GM23338 (cell line): ENCODE data around the gene PDF. TPM values are rescaled to one million over a fixed set of nuclear protein-coding genes. Genes with fewer than 3 reads are reported as not detected.

Source experiments
- ATAC-seq: fragments of 200-7000 bp; cut with Tn5 transposase; 3 replicates; pipeline ENCODE4 v1.9.1; 2020
- DNase-seq: peaks from one replicate; pipeline ENCODE4 v3.0.0-alpha.2; 2015; ENCODE audit warnings: low spot score
- H2AFZ ChIP-seq: fragments of 200-600 bp; sonication (generic); 2 replicates; pipeline ENCODE4 v1.8.0; 2016; ENCODE audit warnings: antibody characterized with exemption, mild to moderate bottlenecking, moderate library complexity
- H3F3A ChIP-seq: fragments of 200-600 bp; sonication (generic); replicated peaks from 2 replicates; pipeline ENCODE4 v1.8.0; 2017; ENCODE audit warnings: antibody characterized with exemption, mixed run types, low read depth
- H3K27ac ChIP-seq: fragments of 200-600 bp; sonication (generic); 2 replicates; pipeline ENCODE4 v1.6.1; 2016; ENCODE audit warnings: low read depth
- H3K27me3 ChIP-seq: fragments of 200-600 bp; sonication (generic); 2 replicates; pipeline ENCODE4 v1.8.0; 2016; ENCODE audit warnings: mild to moderate bottlenecking, mixed run types, moderate library complexity; ENCODE audit not compliant: insufficient read depth
- H3K36me3 ChIP-seq: fragments of 200-600 bp; sonication (generic); 2 replicates; pipeline ENCODE4 v1.8.0; 2016; ENCODE audit warnings: mild to moderate bottlenecking; ENCODE audit not compliant: insufficient read depth
- H3K4me1 ChIP-seq: fragments of 200-600 bp; sonication (generic); 2 replicates; pipeline ENCODE4 v1.8.0; 2016; ENCODE audit warnings: mild to moderate bottlenecking, moderate library complexity; ENCODE audit not compliant: insufficient read depth
- H3K4me2 ChIP-seq: fragments of 200-600 bp; sonication (generic); 2 replicates; pipeline ENCODE4 v1.7.1; 2017; ENCODE audit warnings: mixed run types
- H3K4me3 ChIP-seq: fragments of 200-600 bp; sonication (generic); 2 replicates; pipeline ENCODE4 v1.6.1; 2016; ENCODE audit warnings: mixed run types
- H3K79me2 ChIP-seq: fragments of 200-600 bp; sonication (generic); replicated peaks from 2 replicates; pipeline ENCODE4 v1.8.0; 2017; ENCODE audit warnings: mild to moderate bottlenecking; ENCODE audit not compliant: insufficient read depth
- H3K9me2 ChIP-seq: fragments of 200-600 bp; sonication (generic); 2 replicates; pipeline ENCODE4 v1.8.0; 2017; ENCODE audit not compliant: insufficient read depth
- H4K20me1 ChIP-seq: fragments of 200-600 bp; sonication (generic); replicated peaks from 2 replicates; pipeline ENCODE4 v1.8.0; 2017; ENCODE audit warnings: mild to moderate bottlenecking; ENCODE audit not compliant: insufficient read depth
- H3K27ac Mint-ChIP-seq: 2 replicates; pipeline ENCODE4 v1.8.0; 2020; ENCODE audit warnings: inconsistent platforms, mild to moderate bottlenecking, moderate library complexity, mixed read lengths
- H3K27me3 Mint-ChIP-seq: 3 replicates; pipeline ENCODE4 v1.8.0; 2022; ENCODE audit warnings: low read depth, mild to moderate bottlenecking, moderate library complexity, mixed read lengths, inconsistent platforms; ENCODE audit not compliant: insufficient read depth, poor library complexity
- H3K36me3 Mint-ChIP-seq: 3 replicates; pipeline ENCODE4 v1.8.0; 2021; ENCODE audit warnings: low read depth, mild to moderate bottlenecking, inconsistent platforms, moderate library complexity, mixed read lengths
- H3K4me1 Mint-ChIP-seq: 3 replicates; pipeline ENCODE4 v1.8.0; 2020; ENCODE audit warnings: mild to moderate bottlenecking, inconsistent platforms, mixed read lengths
- H3K4me3 Mint-ChIP-seq: 3 replicates; pipeline ENCODE4 v1.8.0; 2021; ENCODE audit warnings: moderate library complexity, mild to moderate bottlenecking, inconsistent platforms, mixed read lengths
- H3K9me3 Mint-ChIP-seq: 3 replicates; pipeline ENCODE4 v1.8.0; 2020; ENCODE audit warnings: moderate library complexity, mild to moderate bottlenecking, inconsistent platforms, mixed read lengths
- CREB1 ChIP-seq: fragments of 250-450 bp; sonication (Bioruptor Pico); IDR thresholded peaks from 2 replicates; pipeline ENCODE4 v1.5.0; 2020; ENCODE audit warnings: low read depth, mild to moderate bottlenecking, moderate library complexity
- EZH2 ChIP-seq: fragments of 200-600 bp; sonication (generic); IDR thresholded peaks from one replicate; pipeline ENCODE4 v1.8.0; 2017; ENCODE audit warnings: antibody characterized with exemption, mild to moderate bottlenecking, low read depth; ENCODE audit not compliant: unreplicated experiment
- EZH2phosphoT487 ChIP-seq: fragments of 200-600 bp; sonication (generic); IDR thresholded peaks from one replicate; pipeline ENCODE4 v1.8.1; 2018; ENCODE audit warnings: antibody characterized with exemption; ENCODE audit not compliant: unreplicated experiment
- JUNB ChIP-seq: IDR thresholded peaks from one replicate; pipeline ENCODE4 v1.6.1; 2016; ENCODE audit warnings: antibody characterized with exemption; ENCODE audit not compliant: unreplicated experiment
- NANOG ChIP-seq: IDR thresholded peaks from 2 replicates; pipeline ENCODE4 v1.6.1; 2016; ENCODE audit warnings: antibody characterized with exemption, borderline replicate concordance
- POLR2AphosphoS5 ChIP-seq: IDR thresholded peaks from 2 replicates; pipeline ENCODE4 v1.6.1; 2016; ENCODE audit warnings: antibody characterized with exemption, low read depth
- STAT1 ChIP-seq: IDR thresholded peaks from one replicate; pipeline ENCODE4 v1.6.1; 2016; ENCODE audit warnings: antibody characterized with exemption; ENCODE audit not compliant: unreplicated experiment
- ZNF114 ChIP-seq: fragments of 250-450 bp; sonication (Bioruptor Pico); IDR thresholded peaks from 2 replicates; pipeline ENCODE4 v1.5.0; 2020; ENCODE audit warnings: mild to moderate bottlenecking, moderate library complexity
- ZNF331 ChIP-seq: fragments of 250-450 bp; sonication (Bioruptor Pico); IDR thresholded peaks from 2 replicates; pipeline ENCODE4 v1.5.0; 2020; ENCODE audit warnings: low read depth, mild to moderate bottlenecking, moderate library complexity
- polyA plus RNA-seq: library from polyadenylated mRNA; unstranded; fragments of >200 nt; fragmentation: Nextera tagmentation; extraction: Ambion mirVana; gene quantifications from 2 replicates; pipeline ENCODE4 v1.2.1, GENCODE V29; 2016
- total RNA-seq: library from RNA; depleted of rRNA; stranded (reverse); fragments of >200 nt; shearing (Covaris generic); gene quantifications from 2 replicates; pipeline ENCODE4 v1.2.3, GENCODE V29; 2014
- TF ChIP-seq, protein P1 (sequence below): IDR thresholded peaks from one replicate; pipeline ENCODE4 v1.6.1; 2018; ENCODE audit warnings: antibody characterized with exemption; ENCODE audit not compliant: unreplicated experiment
- TF ChIP-seq, protein P2 (sequence below), 2 experiments: fragments of 200-600 bp in 1 of 2; sonication (generic) in 1 of 2; conservative IDR thresholded peaks; 2 replicates each; pipeline versions ENCODE4 v1.5.1 to v1.6.1; 2016 to 2017; ENCODE audit warnings: antibody characterized with exemption in 2 of 2, low read depth in 2 of 2, mild to moderate bottlenecking in 2 of 2, moderate library complexity in 1 of 2
- TF ChIP-seq, protein P3 (sequence below): IDR thresholded peaks from 2 replicates; pipeline ENCODE4 v1.6.1; 2016; ENCODE audit warnings: antibody characterized with exemption
- TF ChIP-seq, protein P4 (sequence below): fragments of 250-450 bp; sonication (Bioruptor Pico); IDR thresholded peaks from 2 replicates; pipeline ENCODE4 v1.5.0; 2020; ENCODE audit warnings: mild to moderate bottlenecking, moderate library complexity

The PDF gene
- total and polyA plus RNA-seq, 2 experiments from 2014 or later: 18.8 to 43.4 TPM

DNA sequence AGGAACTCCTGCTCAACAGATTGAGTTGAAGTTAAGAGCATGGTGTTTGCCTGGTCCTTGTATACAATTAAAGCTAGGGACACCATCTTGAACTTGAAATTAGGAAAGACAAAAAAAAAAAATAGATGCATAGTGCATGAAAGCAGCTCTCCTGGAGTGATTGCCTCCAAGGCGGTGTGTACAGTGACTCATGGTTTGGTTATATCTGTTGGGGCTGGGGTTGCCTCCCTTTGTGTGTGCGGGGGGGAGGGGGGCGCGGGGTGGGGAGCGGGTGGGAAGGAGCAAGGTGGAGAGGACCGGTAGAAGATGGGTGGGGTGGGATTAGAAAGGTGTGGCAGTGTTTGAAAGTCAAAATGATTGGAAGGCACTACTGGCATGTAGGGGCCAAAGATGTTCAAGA lies 17.8 kb upstream of the PDF start:
- H4K20me1 ChIP-seq: no peaks in the 10 kb centered on the region; the same call in 1 of the 2 replicates
- Mint-ChIP-seq H3K4me3 (no peak overlapping the region), H3K36me3 (peaks cover 14% of the 10 kb centered on the region; the same call in 2 of the 3 replicates), H3K9me3 (no peaks in the 10 kb centered on the region), H3K27ac (no peak overlapping the region), H3K4me1 (no peaks in the 10 kb centered on the region), H3K27me3 (peaks cover 5% of the 10 kb centered on the region)
- H3K27me3 ChIP-seq: no peaks in the 10 kb centered on the region
- no peaks in the 10 kb centered on the region for H3K79me2 ChIP-seq
- DNase-seq (no peak), ATAC-seq (no peak)
- no peak overlapping the region for H2AFZ ChIP-seq
- no peak overlapping the region for H3K4me3 ChIP-seq
- H3K36me3 ChIP-seq: peaks cover 9% of the 10 kb centered on the region; the same call in 1 of the 2 replicates
- H3K9me2 ChIP-seq: no peaks in the 10 kb centered on the region
- no peaks in the 10 kb centered on the region for H3K4me1 ChIP-seq
- no peak overlapping the region for H3K4me2 ChIP-seq
- TF ChIP-seq, protein P1, sequence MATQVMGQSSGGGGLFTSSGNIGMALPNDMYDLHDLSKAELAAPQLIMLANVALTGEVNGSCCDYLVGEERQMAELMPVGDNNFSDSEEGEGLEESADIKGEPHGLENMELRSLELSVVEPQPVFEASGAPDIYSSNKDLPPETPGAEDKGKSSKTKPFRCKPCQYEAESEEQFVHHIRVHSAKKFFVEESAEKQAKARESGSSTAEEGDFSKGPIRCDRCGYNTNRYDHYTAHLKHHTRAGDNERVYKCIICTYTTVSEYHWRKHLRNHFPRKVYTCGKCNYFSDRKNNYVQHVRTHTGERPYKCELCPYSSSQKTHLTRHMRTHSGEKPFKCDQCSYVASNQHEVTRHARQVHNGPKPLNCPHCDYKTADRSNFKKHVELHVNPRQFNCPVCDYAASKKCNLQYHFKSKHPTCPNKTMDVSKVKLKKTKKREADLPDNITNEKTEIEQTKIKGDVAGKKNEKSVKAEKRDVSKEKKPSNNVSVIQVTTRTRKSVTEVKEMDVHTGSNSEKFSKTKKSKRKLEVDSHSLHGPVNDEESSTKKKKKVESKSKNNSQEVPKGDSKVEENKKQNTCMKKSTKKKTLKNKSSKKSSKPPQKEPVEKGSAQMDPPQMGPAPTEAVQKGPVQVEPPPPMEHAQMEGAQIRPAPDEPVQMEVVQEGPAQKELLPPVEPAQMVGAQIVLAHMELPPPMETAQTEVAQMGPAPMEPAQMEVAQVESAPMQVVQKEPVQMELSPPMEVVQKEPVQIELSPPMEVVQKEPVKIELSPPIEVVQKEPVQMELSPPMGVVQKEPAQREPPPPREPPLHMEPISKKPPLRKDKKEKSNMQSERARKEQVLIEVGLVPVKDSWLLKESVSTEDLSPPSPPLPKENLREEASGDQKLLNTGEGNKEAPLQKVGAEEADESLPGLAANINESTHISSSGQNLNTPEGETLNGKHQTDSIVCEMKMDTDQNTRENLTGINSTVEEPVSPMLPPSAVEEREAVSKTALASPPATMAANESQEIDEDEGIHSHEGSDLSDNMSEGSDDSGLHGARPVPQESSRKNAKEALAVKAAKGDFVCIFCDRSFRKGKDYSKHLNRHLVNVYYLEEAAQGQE: no peak
- no peak for TF ChIP-seq CREB1 (CRISPR knock-in tag)
- no peak for TF ChIP-seq EZH2phosphoT487
- TF ChIP-seq, protein P2, sequence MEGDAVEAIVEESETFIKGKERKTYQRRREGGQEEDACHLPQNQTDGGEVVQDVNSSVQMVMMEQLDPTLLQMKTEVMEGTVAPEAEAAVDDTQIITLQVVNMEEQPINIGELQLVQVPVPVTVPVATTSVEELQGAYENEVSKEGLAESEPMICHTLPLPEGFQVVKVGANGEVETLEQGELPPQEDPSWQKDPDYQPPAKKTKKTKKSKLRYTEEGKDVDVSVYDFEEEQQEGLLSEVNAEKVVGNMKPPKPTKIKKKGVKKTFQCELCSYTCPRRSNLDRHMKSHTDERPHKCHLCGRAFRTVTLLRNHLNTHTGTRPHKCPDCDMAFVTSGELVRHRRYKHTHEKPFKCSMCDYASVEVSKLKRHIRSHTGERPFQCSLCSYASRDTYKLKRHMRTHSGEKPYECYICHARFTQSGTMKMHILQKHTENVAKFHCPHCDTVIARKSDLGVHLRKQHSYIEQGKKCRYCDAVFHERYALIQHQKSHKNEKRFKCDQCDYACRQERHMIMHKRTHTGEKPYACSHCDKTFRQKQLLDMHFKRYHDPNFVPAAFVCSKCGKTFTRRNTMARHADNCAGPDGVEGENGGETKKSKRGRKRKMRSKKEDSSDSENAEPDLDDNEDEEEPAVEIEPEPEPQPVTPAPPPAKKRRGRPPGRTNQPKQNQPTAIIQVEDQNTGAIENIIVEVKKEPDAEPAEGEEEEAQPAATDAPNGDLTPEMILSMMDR (conservative IDR thresholded peaks at IDR 0.05; ENCODE audit: low read depth in 2 of 2): no peak
- no peak for TF ChIP-seq POLR2AphosphoS5
- no peak for TF ChIP-seq JUNB
- TF ChIP-seq STAT1: no peak
- TF ChIP-seq NANOG: no peak
- TF ChIP-seq EZH2: no peak
- no peak for TF ChIP-seq ZNF331
- TF ChIP-seq, protein P3, sequence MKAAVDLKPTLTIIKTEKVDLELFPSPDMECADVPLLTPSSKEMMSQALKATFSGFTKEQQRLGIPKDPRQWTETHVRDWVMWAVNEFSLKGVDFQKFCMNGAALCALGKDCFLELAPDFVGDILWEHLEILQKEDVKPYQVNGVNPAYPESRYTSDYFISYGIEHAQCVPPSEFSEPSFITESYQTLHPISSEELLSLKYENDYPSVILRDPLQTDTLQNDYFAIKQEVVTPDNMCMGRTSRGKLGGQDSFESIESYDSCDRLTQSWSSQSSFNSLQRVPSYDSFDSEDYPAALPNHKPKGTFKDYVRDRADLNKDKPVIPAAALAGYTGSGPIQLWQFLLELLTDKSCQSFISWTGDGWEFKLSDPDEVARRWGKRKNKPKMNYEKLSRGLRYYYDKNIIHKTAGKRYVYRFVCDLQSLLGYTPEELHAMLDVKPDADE: no peak
- TF ChIP-seq ZNF114: no peak
- TF ChIP-seq, protein P4, sequence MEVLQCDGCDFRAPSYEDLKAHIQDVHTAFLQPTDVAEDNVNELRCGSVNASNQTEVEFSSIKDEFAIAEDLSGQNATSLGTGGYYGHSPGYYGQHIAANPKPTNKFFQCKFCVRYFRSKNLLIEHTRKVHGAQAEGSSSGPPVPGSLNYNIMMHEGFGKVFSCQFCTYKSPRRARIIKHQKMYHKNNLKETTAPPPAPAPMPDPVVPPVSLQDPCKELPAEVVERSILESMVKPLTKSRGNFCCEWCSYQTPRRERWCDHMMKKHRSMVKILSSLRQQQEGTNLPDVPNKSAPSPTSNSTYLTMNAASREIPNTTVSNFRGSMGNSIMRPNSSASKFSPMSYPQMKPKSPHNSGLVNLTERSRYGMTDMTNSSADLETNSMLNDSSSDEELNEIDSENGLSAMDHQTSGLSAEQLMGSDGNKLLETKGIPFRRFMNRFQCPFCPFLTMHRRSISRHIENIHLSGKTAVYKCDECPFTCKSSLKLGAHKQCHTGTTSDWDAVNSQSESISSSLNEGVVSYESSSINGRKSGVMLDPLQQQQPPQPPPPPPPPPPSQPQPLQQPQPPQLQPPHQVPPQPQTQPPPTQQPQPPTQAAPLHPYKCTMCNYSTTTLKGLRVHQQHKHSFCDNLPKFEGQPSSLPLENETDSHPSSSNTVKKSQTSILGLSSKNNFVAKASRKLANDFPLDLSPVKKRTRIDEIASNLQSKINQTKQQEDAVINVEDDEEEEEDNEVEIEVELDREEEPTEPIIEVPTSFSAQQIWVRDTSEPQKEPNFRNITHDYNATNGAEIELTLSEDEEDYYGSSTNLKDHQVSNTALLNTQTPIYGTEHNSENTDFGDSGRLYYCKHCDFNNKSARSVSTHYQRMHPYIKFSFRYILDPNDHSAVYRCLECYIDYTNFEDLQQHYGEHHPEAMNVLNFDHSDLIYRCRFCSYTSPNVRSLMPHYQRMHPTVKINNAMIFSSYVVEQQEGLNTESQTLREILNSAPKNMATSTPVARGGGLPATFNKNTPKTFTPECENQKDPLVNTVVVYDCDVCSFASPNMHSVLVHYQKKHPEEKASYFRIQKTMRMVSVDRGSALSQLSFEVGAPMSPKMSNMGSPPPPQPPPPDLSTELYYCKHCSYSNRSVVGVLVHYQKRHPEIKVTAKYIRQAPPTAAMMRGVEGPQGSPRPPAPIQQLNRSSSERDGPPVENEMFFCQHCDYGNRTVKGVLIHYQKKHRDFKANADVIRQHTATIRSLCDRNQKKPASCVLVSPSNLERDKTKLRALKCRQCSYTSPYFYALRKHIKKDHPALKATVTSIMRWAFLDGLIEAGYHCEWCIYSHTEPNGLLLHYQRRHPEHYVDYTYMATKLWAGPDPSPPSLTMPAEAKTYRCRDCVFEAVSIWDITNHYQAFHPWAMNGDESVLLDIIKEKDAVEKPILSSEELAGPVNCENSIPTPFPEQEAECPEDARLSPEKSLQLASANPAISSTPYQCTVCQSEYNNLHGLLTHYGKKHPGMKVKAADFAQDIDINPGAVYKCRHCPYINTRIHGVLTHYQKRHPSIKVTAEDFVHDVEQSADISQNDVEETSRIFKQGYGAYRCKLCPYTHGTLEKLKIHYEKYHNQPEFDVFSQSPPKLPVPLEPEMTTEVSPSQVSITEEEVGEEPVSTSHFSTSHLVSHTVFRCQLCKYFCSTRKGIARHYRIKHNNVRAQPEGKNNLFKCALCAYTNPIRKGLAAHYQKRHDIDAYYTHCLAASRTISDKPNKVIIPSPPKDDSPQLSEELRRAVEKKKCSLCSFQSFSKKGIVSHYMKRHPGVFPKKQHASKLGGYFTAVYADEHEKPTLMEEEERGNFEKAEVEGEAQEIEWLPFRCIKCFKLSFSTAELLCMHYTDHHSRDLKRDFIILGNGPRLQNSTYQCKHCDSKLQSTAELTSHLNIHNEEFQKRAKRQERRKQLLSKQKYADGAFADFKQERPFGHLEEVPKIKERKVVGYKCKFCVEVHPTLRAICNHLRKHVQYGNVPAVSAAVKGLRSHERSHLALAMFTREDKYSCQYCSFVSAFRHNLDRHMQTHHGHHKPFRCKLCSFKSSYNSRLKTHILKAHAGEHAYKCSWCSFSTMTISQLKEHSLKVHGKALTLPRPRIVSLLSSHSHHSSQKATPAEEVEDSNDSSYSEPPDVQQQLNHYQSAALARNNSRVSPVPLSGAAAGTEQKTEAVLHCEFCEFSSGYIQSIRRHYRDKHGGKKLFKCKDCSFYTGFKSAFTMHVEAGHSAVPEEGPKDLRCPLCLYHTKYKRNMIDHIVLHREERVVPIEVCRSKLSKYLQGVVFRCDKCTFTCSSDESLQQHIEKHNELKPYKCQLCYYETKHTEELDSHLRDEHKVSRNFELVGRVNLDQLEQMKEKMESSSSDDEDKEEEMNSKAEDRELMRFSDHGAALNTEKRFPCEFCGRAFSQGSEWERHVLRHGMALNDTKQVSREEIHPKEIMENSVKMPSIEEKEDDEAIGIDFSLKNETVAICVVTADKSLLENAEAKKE (CRISPR knock-in tag): no peak
- H3F3A ChIP-seq: no peaks in the 10 kb centered on the region
- no peak overlapping the region for H3K27ac ChIP-seq
